Hepatic stellate cell (primary cell): Measurements from ENCODE around the gene NID1.
"Not testable (repeated sequence)": the region's sequence is repeated elsewhere in the genome, so short reads cannot be mapped to it uniquely, and the experiment has no call there.

Experiments used
- DNase-seq: peaks from one replicate; pipeline ENCODE4 v3.0.0; 2011; ENCODE audit warnings: low spot score

The NID1 gene

GRCh38 chr1:236023926-236024565, 40.8 kb downstream of the NID1 start:
- DNase-seq, result no peak

- DNase-seq, result no peak
Measured at GRCh38 chr1:236021424-236022135, 43.3 kb downstream of the NID1 start.

GRCh38 chr1:236020359-236021219, 44.3 kb downstream of the NID1 start:
- no peak for DNase-seq

GRCh38 chr1:236018885-236019453, 45.9 kb downstream of the NID1 start:
- DNase-seq, result no peak

- no peak for DNase-seq
Measured at GRCh38 chr1:236016782-236017400, 48.0 kb downstream of the NID1 start.

GRCh38 chr1:236016083-236016482, 48.8 kb downstream of the NID1 start:
- DNase-seq, result no peak

- DNase-seq, result no peak
Measured at GRCh38 chr1:236015539-236015938, 49.4 kb downstream of the NID1 start.

GRCh38 chr1:236013330-236013729, 51.6 kb downstream of the NID1 start:
- no peak for DNase-seq

GRCh38 chr1:236011641-236012040, 53.2 kb downstream of the NID1 start:
- no peak for DNase-seq

- DNase-seq, result no peak
Measured at GRCh38 chr1:236010443-236010842, 54.4 kb downstream of the NID1 start.

- DNase-seq, result peak; percentile 52
Measured at GRCh38 chr1:236009857-236010256, 55.0 kb downstream of the NID1 start.

- DNase-seq, result no peak
Measured at GRCh38 chr1:236009191-236009590, 55.7 kb downstream of the NID1 start.

- DNase-seq, result no peak
Measured at GRCh38 chr1:236007781-236008180, 57.1 kb downstream of the NID1 start.

- not testable (repeated sequence) for DNase-seq
Measured at GRCh38 chr1:236003058-236003457, 61.8 kb downstream of the NID1 start.

- DNase-seq, result no peak
Measured at GRCh38 chr1:236002572-236002971, 62.3 kb downstream of the NID1 start.

- no peak for DNase-seq
Measured at GRCh38 chr1:236002025-236002390, 62.9 kb downstream of the NID1 start.

- DNase-seq, result no peak
Measured at GRCh38 chr1:236000781-236001180, 64.1 kb downstream of the NID1 start.

GRCh38 chr1:235999259-235999925, 65.5 kb downstream of the NID1 start:
- peak; percentile 71 for DNase-seq

- DNase-seq, result no peak
Measured at GRCh38 chr1:235998812-235999211, 66.1 kb downstream of the NID1 start.

- DNase-seq, result no peak
Measured at GRCh38 chr1:235997931-235998330, 67.0 kb downstream of the NID1 start.

- DNase-seq, result no peak
Measured at GRCh38 chr1:235997049-235997448, 67.8 kb downstream of the NID1 start.
